IMR-90 (cell line): ENCODE data around the gene FXYD1.

Experiments used
- CEBPB ChIP-seq: IDR thresholded peaks from 2 replicates; pipeline ENCODE4 v1.6.1; 2012; ENCODE audit warnings: low read depth, low read length, improper control_type of control experiment
- CTCF ChIP-seq: conservative IDR thresholded peaks from 2 replicates; pipeline ENCODE4 v1.5.1; 2012; ENCODE audit warnings: mild to moderate bottlenecking, low read depth, low read length, improper control_type of control experiment
- FOS ChIP-seq: fragments of 150-350 bp; IDR thresholded peaks from 2 replicates; pipeline ENCODE4 v1.6.1; 2016; ENCODE audit warnings: low read depth, low read length
- MXI1 ChIP-seq: IDR thresholded peaks from 2 replicates; pipeline ENCODE4 v1.6.1; 2012; ENCODE audit warnings: low read depth, mild to moderate bottlenecking, low read length, moderate library complexity, borderline replicate concordance
- POLR2A ChIP-seq: IDR thresholded peaks from 2 replicates; pipeline ENCODE4 v1.6.1; 2012; ENCODE audit warnings: mild to moderate bottlenecking, low read depth, low read length
- RAD21 ChIP-seq: IDR thresholded peaks from 2 replicates; pipeline ENCODE4 v1.6.1; 2012; ENCODE audit warnings: low read length, improper control_type of control experiment
- RCOR1 ChIP-seq: IDR thresholded peaks from 2 replicates; pipeline ENCODE4 v1.6.1; 2012; ENCODE audit warnings: mild to moderate bottlenecking, low read length, improper control_type of control experiment; ENCODE audit not compliant: insufficient replicate concordance
- TF ChIP-seq, protein P1 (sequence below): fragments of 150-350 bp; IDR thresholded peaks from 2 replicates; pipeline ENCODE4 v1.6.1; 2017; ENCODE audit warnings: mild to moderate bottlenecking, antibody characterized with exemption, low read length, low read depth

GRCh38 chr19:35141837-35142605 lies 3.4 kb downstream of the FXYD1 start:
- TF ChIP-seq CTCF (no peak), POLR2A (no peak), MXI1 (no peak), RAD21 (no peak), RCOR1 (no peak), FOS (no peak), CEBPB (no peak)
- TF ChIP-seq, protein P1, sequence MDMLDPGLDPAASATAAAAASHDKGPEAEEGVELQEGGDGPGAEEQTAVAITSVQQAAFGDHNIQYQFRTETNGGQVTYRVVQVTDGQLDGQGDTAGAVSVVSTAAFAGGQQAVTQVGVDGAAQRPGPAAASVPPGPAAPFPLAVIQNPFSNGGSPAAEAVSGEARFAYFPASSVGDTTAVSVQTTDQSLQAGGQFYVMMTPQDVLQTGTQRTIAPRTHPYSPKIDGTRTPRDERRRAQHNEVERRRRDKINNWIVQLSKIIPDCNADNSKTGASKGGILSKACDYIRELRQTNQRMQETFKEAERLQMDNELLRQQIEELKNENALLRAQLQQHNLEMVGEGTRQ = no peak
